ENCODE results near the gene CDH4. TPM values are rescaled to one million over a fixed set of nuclear protein-coding genes. Genes with fewer than 3 reads are reported as not detected.

CDH4 gene
- total RNA-seq, 2 donors from 2014 or later, result not detected

- DNase-seq (ENCODE audit: low spot score) (no peak), ATAC-seq (ENCODE audit: insufficient number of reproducible peaks, low FRiP score, low read depth) (no peak)
- no peak overlapping the region for H3K4me3 ChIP-seq
- no peaks in the 10 kb centered on the region for H3K9me3 ChIP-seq
- H3K4me1 ChIP-seq (ENCODE audit: control insufficient read depth in 1 of 2, low read depth in 2 of 2), result no peaks in the 10 kb centered on the region
- TF ChIP-seq CTCF (IDR thresholded peaks at IDR 0.05), result no peak
- H3K36me3 ChIP-seq, result no peaks in the 10 kb centered on the region
- H3K27ac ChIP-seq, result no peak overlapping the region
- H3K27me3 ChIP-seq (replicated peaks; ENCODE audit: insufficient read depth), result no peaks in the 10 kb centered on the region
These were observed 667.2 kb downstream of the CDH4 start for GRCh38 chr20:61919239-61919638.

GRCh38 chr20:61919675-61920365, 667.8 kb downstream of the CDH4 start:
- Histone ChIP-seq H3K27me3 (replicated peaks; ENCODE audit: insufficient read depth) (no peaks in the 10 kb centered on the region), H3K4me1 (ENCODE audit: control insufficient read depth in 1 of 2, low read depth in 2 of 2) (no peaks in the 10 kb centered on the region), H3K9me3 (no peaks in the 10 kb centered on the region), H3K4me3 (no peak overlapping the region), H3K36me3 (no peaks in the 10 kb centered on the region), H3K27ac (no peak overlapping the region)
- DNase-seq (ENCODE audit: low spot score) (no peak), ATAC-seq (ENCODE audit: insufficient number of reproducible peaks, low FRiP score, low read depth) (no peak)
- TF ChIP-seq CTCF (IDR thresholded peaks at IDR 0.05), result no peak

- DNase-seq (ENCODE audit: low spot score) (no peak), ATAC-seq (ENCODE audit: insufficient number of reproducible peaks, low FRiP score, low read depth) (no peak)
- no peak for TF ChIP-seq CTCF (IDR thresholded peaks at IDR 0.05)
- Histone ChIP-seq H3K27ac (no peak overlapping the region), H3K9me3 (no peaks in the 10 kb centered on the region), H3K4me1 (ENCODE audit: control insufficient read depth in 1 of 2, low read depth in 2 of 2) (no peaks in the 10 kb centered on the region), H3K36me3 (no peaks in the 10 kb centered on the region), H3K4me3 (no peak overlapping the region), H3K27me3 (replicated peaks; ENCODE audit: insufficient read depth) (no peaks in the 10 kb centered on the region)
These were observed 670.4 kb downstream of the CDH4 start for GRCh38 chr20:61922411-61922810.

GRCh38 chr20:61922936-61923335, 670.9 kb downstream of the CDH4 start:
- Histone ChIP-seq H3K4me3 (no peak overlapping the region), H3K27me3 (replicated peaks; ENCODE audit: insufficient read depth) (no peaks in the 10 kb centered on the region), H3K4me1 (ENCODE audit: control insufficient read depth in 1 of 2, low read depth in 2 of 2) (no peaks in the 10 kb centered on the region), H3K36me3 (no peaks in the 10 kb centered on the region), H3K9me3 (no peaks in the 10 kb centered on the region), H3K27ac (no peak overlapping the region)
- DNase-seq (ENCODE audit: low spot score) (no peak), ATAC-seq (ENCODE audit: insufficient number of reproducible peaks, low FRiP score, low read depth) (no peak)
- no peak for TF ChIP-seq CTCF (IDR thresholded peaks at IDR 0.05)

GRCh38 chr20:61923371-61924166, 671.5 kb downstream of the CDH4 start:
- no peak for ATAC-seq (ENCODE audit: insufficient number of reproducible peaks, low FRiP score, low read depth)
- no peak for TF ChIP-seq CTCF (IDR thresholded peaks at IDR 0.05)

More at GRCh38 chr20:61923371-61924166, 671.5 kb downstream of the CDH4 start:
- H3K9me3 ChIP-seq, result no peaks in the 10 kb centered on the region
- no peaks in the 10 kb centered on the region for H3K36me3 ChIP-seq
- H3K27ac ChIP-seq, result no peak overlapping the region
- H3K4me3 ChIP-seq, result no peak overlapping the region
- no peaks in the 10 kb centered on the region for H3K4me1 ChIP-seq (ENCODE audit: control insufficient read depth in 1 of 2, low read depth in 2 of 2)
- no peak for DNase-seq (ENCODE audit: low spot score)
- no peaks in the 10 kb centered on the region for H3K27me3 ChIP-seq (replicated peaks; ENCODE audit: insufficient read depth)
